ENCODE data around the gene GARNL3. TPM values are rescaled to one million over a fixed set of nuclear protein-coding genes. Genes with fewer than 3 reads are reported as not detected.

GARNL3 gene
- total RNA-seq, 8 experiments from 2014 or later = 1.0 to 21.8 (median 15.9) TPM

DNA sequence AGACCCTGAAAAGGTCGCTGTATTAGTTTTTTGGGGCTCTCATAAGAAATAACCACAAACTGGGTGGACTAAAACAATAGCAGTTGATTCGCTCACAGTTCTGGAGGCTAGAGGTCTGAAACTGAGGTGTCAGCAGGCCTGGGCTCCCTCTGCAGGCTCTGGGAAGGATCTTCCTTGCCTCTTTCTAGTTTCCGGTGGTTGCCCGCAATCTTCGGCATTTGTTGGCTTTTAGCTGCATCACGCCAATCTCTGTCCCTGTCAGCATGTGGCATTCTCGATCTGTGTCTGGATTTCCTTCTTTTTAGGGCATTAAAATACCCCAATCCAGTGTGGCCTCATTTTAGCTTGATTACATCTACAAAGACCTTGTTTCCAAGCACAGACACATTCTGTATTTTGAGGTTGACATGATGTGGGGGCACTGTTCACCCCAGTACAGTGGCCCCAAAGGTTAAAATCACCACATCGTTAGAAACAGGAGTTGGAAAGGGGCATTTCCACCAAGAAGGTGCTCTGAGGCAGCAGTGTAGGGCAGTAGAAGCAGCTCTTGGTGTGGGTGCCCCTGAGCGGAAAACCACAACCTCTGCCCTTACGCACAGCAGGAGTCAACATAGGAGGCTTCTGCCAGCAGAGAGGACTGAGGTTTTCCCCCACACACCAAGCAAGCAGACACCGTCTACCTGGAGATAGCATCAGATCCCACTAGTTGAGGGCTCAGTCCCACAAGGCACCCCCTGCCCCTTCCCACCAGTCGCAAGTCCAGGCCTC, 173.1 kb downstream of the GARNL3 start:
- Histone ChIP-seq H3K4me3 (no peak overlapping the region), H3K27ac (no peak overlapping the region), H3K4me1 (replicated peaks in 1 of 2) (no peaks in the 10 kb centered on the region)
- ATAC-seq (replicated peaks in 6 of 8) = no peak
- 80 to 100% (median 97%) methylated on average over 1 to 8 of the region's 12 CpGs; no CpG with 5 or more reads in 3 of the 10 experiments for WGBS, 10 experiments
- in situ Hi-C loops (cut with MboI; ENCODE audit: low pct_unique_long_range_greater_than_20kb in 2 of 9, low sequenced_read_pairs in 9 of 9, unreplicated experiment in 9 of 9) = no loop called here

DNA sequence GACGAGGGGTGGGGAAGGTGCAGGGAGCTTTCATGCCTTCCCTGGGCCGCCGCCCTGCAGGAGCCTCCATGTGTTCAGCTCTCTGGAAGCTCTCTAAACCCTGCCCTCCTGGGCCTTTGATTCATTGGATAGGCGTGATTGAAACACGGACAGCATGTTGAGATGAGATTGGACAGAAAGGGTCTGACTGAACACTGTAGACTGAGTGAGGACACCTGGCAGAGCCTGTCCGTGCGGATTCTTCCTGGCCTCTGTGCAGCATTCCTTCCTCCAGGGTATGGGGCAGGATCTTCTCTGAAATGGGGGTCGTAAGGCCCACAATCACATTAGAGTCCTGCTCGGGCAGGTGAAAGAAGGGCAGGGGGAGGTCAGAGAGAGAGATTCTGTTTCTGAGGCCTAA, 173.8 kb downstream of the GARNL3 start:
- Histone ChIP-seq H3K27ac (no peak overlapping the region), H3K4me1 (replicated peaks in 1 of 2) (no peaks in the 10 kb centered on the region), H3K4me3 (no peak overlapping the region)
- no peak for ATAC-seq (replicated peaks in 6 of 8)
- 88 to 100% (median 90%) methylated on average over 1 to 7 of the region's 9 CpGs; no CpG with 5 or more reads in 3 of the 10 experiments for WGBS, 10 experiments
- in situ Hi-C loops (cut with MboI; ENCODE audit: low pct_unique_long_range_greater_than_20kb in 2 of 9, low sequenced_read_pairs in 9 of 9, unreplicated experiment in 9 of 9) = no loop called here

Other genes with a start within 250 kb of the GARNL3 start
- gene ANGPTL2, start 142.1 kb upstream of the GARNL3 start, total RNA-seq = 10 to 100 TPM in 2 of 8 experiments, 1 to 10 TPM in 6; 1.1 to 42.1 (median 4.8) TPM
- gene SLC2A8, start 132.4 kb downstream of the GARNL3 start, total RNA-seq = 10 to 100 TPM in 6 of 8 experiments, 1 to 10 TPM in 2; 9.8 to 23.3 (median 11.3) TPM
- 10 to 100 TPM in 5 of 8 experiments, 1 to 10 TPM in 3; 8.5 to 13.3 (median 11.1) TPM for gene ZNF79, start 159.6 kb downstream of the GARNL3 start, total RNA-seq
- gene RPL12, start 186.6 kb downstream of the GARNL3 start, total RNA-seq = 1,000 to 10,000 TPM; 1,900 to 4,019 (median 2,592) TPM
- 10 to 100 TPM; 11.5 to 24.1 (median 15.7) TPM for gene LRSAM1, start 186.7 kb downstream of the GARNL3 start, total RNA-seq